ENCODE results near the gene FAM72C.
"Not testable (repeated sequence)": the region's sequence is repeated elsewhere in the genome, so short reads cannot be mapped to it uniquely, and the experiment has no call there.

DNA sequence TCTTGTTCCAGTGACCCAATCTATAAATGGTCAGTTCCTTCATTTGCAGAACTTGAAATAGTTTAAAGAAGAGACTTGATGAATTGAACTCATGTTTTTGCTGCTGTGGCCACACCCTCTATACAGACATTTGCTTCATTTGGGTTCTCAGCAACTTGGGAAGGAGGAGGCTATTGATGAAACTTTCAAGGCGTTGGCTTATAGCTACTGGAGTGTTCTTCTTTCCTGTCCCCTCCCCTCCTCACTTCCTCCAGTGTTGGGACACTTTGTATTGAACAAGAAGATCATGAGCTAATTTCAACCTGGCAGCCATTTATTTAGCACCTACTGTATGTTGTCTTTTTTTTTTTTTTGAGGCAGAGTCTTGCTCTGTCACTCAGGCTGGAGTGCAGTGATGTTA, 17.9 kb upstream of the FAM72C start:
- TF ChIP-seq RFX5 (IDR thresholded peaks at IDR 0.05; ENCODE audit: borderline replicate concordance, low read depth, low read length); RXRA (IDR thresholded peaks at IDR 0.05; ENCODE audit: insufficient read depth, low read depth, low read length); EP300 (IDR thresholded peaks at IDR 0.05; ENCODE audit: borderline replicate concordance in 1 of 2, low read depth in 2 of 2, low read length in 2 of 2); POLR2AphosphoS5 (IDR thresholded peaks at IDR 0.05; ENCODE audit: low read depth, low read length); JUND (IDR thresholded peaks at IDR 0.05; ENCODE audit: low read length); EZH2 (IDR thresholded peaks at IDR 0.05; ENCODE audit: low read depth, low read length, severe bottlenecking); POLR2A (IDR thresholded peaks at IDR 0.05; ENCODE audit: control extremely low read depth in 1 of 2, low read depth in 2 of 2, low read length in 2 of 2); SRF (IDR thresholded peaks at IDR 0.05; ENCODE audit: low read depth, low read length); ZNF274 (IDR thresholded peaks at IDR 0.05; ENCODE audit: borderline replicate concordance, extremely low read depth, low read length); RAD21 (IDR thresholded peaks at IDR 0.05 in 1 of 2, conservative IDR thresholded peaks at IDR 0.05 in 1 of 2; ENCODE audit: low read depth in 2 of 2, low read length in 2 of 2); GABPA (IDR thresholded peaks at IDR 0.05; ENCODE audit: borderline replicate concordance, insufficient read depth, low read length): not testable (repeated sequence)
- TF ChIP-seq, protein P1, sequence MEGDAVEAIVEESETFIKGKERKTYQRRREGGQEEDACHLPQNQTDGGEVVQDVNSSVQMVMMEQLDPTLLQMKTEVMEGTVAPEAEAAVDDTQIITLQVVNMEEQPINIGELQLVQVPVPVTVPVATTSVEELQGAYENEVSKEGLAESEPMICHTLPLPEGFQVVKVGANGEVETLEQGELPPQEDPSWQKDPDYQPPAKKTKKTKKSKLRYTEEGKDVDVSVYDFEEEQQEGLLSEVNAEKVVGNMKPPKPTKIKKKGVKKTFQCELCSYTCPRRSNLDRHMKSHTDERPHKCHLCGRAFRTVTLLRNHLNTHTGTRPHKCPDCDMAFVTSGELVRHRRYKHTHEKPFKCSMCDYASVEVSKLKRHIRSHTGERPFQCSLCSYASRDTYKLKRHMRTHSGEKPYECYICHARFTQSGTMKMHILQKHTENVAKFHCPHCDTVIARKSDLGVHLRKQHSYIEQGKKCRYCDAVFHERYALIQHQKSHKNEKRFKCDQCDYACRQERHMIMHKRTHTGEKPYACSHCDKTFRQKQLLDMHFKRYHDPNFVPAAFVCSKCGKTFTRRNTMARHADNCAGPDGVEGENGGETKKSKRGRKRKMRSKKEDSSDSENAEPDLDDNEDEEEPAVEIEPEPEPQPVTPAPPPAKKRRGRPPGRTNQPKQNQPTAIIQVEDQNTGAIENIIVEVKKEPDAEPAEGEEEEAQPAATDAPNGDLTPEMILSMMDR (IDR thresholded peaks at IDR 0.05; ENCODE audit: control extremely low read depth in 1 of 3, insufficient read depth in 1 of 3, low read depth in 1 of 3, low read length in 3 of 3), result not testable (repeated sequence)
- TF ChIP-seq, protein P2, sequence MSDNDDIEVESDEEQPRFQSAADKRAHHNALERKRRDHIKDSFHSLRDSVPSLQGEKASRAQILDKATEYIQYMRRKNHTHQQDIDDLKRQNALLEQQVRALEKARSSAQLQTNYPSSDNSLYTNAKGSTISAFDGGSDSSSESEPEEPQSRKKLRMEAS (IDR thresholded peaks at IDR 0.05), result not testable (repeated sequence)
- TF ChIP-seq, protein P3, sequence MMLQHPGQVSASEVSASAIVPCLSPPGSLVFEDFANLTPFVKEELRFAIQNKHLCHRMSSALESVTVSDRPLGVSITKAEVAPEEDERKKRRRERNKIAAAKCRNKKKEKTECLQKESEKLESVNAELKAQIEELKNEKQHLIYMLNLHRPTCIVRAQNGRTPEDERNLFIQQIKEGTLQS (IDR thresholded peaks at IDR 0.05; ENCODE audit: insufficient read depth, low read depth, low read length), result not testable (repeated sequence)
